ENCODE measurements around the gene GIPC2.

DNA sequence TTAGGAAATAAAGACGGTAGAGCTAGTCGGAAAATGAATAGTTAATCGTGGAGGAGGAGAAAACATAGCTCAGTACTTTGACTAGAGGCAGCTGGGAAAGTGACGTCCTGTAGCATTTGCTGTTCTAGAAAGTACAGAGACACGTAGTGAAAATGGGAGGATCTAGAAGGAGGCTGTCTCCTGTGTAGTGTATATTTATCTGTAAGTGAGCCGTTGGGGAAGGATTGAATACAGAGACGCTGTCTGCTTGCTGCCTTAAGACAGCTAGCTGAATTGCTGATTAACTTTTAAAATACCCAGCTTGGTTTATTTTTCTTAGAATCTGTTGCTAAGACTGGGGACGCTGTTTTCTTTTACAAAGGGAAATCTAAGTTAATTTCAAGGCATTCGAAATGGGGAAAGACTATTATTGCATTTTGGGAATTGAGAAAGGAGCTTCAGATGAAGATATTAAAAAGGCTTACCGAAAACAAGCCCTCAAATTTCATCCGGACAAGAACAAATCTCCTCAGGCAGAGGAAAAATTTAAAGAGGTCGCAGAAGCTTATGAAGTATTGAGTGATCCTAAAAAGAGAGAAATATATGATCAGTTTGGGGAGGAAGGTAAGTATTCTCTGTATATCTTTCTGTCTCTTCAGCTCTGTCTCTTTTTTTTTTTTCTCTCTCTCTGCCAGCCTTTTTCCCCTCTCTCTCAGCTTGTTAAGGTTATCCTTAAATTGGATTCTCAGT, 40.9 kb upstream of the GIPC2 start, which contains the start of gene DNAJB4:
- TF ChIP-seq POLR2A (IDR thresholded peaks at IDR 0.05; ENCODE audit: low read length) (peak; percentile 100), GATA1 (IDR thresholded peaks at IDR 0.05; ENCODE audit: low read depth, low read length) (no peak)
